ENCODE data around the gene PRR22. TPM values are rescaled to one million over a fixed set of nuclear protein-coding genes. Genes with fewer than 3 reads are reported as not detected.

The PRR22 gene
- total RNA-seq, 2 experiments from 2014 or later = 6.1 to 10.5 TPM

GRCh38 chr19:5825178-5825577, 40.6 kb upstream of the PRR22 start:
- DNase-seq (ENCODE audit: low spot score) = no peak
- Histone ChIP-seq H3K4me2 (ENCODE audit: low read length) (no peak overlapping the region), H4K20me1 (ENCODE audit: insufficient read depth, low read length) (no peaks in the 10 kb centered on the region), H3K4me1 (ENCODE audit: insufficient read depth, low read length, poor library complexity, severe bottlenecking) (peaks cover 47% of the 10 kb centered on the region), H3K27ac (ENCODE audit: low read depth, low read length, poor library complexity, severe bottlenecking) (no peak overlapping the region), H2AFZ (ENCODE audit: low read length) (no peak overlapping the region), H3K79me2 (ENCODE audit: insufficient read depth, low read depth, low read length) (no peaks in the 10 kb centered on the region), H3K9me3 (ENCODE audit: low read length) (no peaks in the 10 kb centered on the region), H3K4me3 (ENCODE audit: low read depth, low read length, poor library complexity, severe bottlenecking) (no peak overlapping the region), H3K36me3 (ENCODE audit: insufficient read depth, low read length) (no peaks in the 10 kb centered on the region), H3K9me2 (ENCODE audit: insufficient read depth, low read length) (no peaks in the 10 kb centered on the region)
- TF ChIP-seq CTCF (conservative IDR thresholded peaks at IDR 0.05; ENCODE audit: low read length) (no peak), EZH2phosphoT487 (IDR thresholded peaks at IDR 0.05; ENCODE audit: borderline replicate concordance, low read depth, low read length) (no peak)
- CTCF ChIA-PET (ENCODE audit: unreplicated experiment) = interaction anchor here (1.0 kb wide), 1 partner anchor 21 kb away, joined by 3 read pairs; no protein-coding TSS in a partner anchor
- intact Hi-C loops (cut with micrococcal nuclease; ENCODE audit: unreplicated experiment) = no loop called here
- no TSS peak for BruUV-seq (replicated peaks)
- POLR2A ChIA-PET = no interaction called here

GRCh38 chr19:5824751-5825150, 40.2 kb upstream of the PRR22 start:
- Histone ChIP-seq H3K4me1 (ENCODE audit: insufficient read depth, low read length, poor library complexity, severe bottlenecking) (peaks cover 44% of the 10 kb centered on the region), H4K20me1 (ENCODE audit: insufficient read depth, low read length) (no peaks in the 10 kb centered on the region), H3K36me3 (ENCODE audit: insufficient read depth, low read length) (no peaks in the 10 kb centered on the region), H3K9me2 (ENCODE audit: insufficient read depth, low read length) (no peaks in the 10 kb centered on the region), H3K4me2 (ENCODE audit: low read length) (no peak overlapping the region), H3K9me3 (ENCODE audit: low read length) (no peaks in the 10 kb centered on the region), H3K27ac (ENCODE audit: low read depth, low read length, poor library complexity, severe bottlenecking) (no peak overlapping the region), H2AFZ (ENCODE audit: low read length) (no peak overlapping the region), H3K79me2 (ENCODE audit: insufficient read depth, low read depth, low read length) (no peaks in the 10 kb centered on the region), H3K4me3 (ENCODE audit: low read depth, low read length, poor library complexity, severe bottlenecking) (no peak overlapping the region)
- ChIA-PET CTCF (ENCODE audit: unreplicated experiment) (interaction anchor here (1.0 kb wide), 1 partner anchor 20 kb away, joined by 3 read pairs; no protein-coding TSS in a partner anchor), POLR2A (no interaction called here)
- DNase-seq (ENCODE audit: low spot score) = no peak
- BruUV-seq (replicated peaks) = no TSS peak
- TF ChIP-seq CTCF (conservative IDR thresholded peaks at IDR 0.05; ENCODE audit: low read length) = no peak
- TF ChIP-seq EZH2phosphoT487 (IDR thresholded peaks at IDR 0.05; ENCODE audit: borderline replicate concordance, low read depth, low read length) = no peak
- intact Hi-C loops (cut with micrococcal nuclease; ENCODE audit: unreplicated experiment) = no loop called here

GRCh38 chr19:5823579-5824281, 39.2 kb upstream of the PRR22 start:
- H3K4me2 ChIP-seq (ENCODE audit: low read length) = no peak overlapping the region

More at GRCh38 chr19:5823579-5824281, 39.2 kb upstream of the PRR22 start:
- ChIA-PET CTCF (ENCODE audit: unreplicated experiment) (no interaction called here), POLR2A (no interaction called here)
- no peak overlapping the region for H3K4me3 ChIP-seq (ENCODE audit: low read depth, low read length, poor library complexity, severe bottlenecking)
- TF ChIP-seq EZH2phosphoT487 (IDR thresholded peaks at IDR 0.05; ENCODE audit: borderline replicate concordance, low read depth, low read length) (no peak), CTCF (conservative IDR thresholded peaks at IDR 0.05; ENCODE audit: low read length) (peak; percentile 51)
- H3K4me1 ChIP-seq (ENCODE audit: insufficient read depth, low read length, poor library complexity, severe bottlenecking) = peaks cover 34% of the 10 kb centered on the region
- no peaks in the 10 kb centered on the region for H3K9me2 ChIP-seq (ENCODE audit: insufficient read depth, low read length)
- intact Hi-C loops (cut with micrococcal nuclease; ENCODE audit: unreplicated experiment) = no loop called here
- BruUV-seq (replicated peaks) = no TSS peak
- H3K9me3 ChIP-seq (ENCODE audit: low read length) = no peaks in the 10 kb centered on the region
- H4K20me1 ChIP-seq (ENCODE audit: insufficient read depth, low read length) = no peaks in the 10 kb centered on the region
- no peaks in the 10 kb centered on the region for H3K79me2 ChIP-seq (ENCODE audit: insufficient read depth, low read depth, low read length)
- DNase-seq (ENCODE audit: low spot score) = no peak
- H3K36me3 ChIP-seq (ENCODE audit: insufficient read depth, low read length) = no peaks in the 10 kb centered on the region
- H2AFZ ChIP-seq (ENCODE audit: low read length) = no peak overlapping the region
- H3K27ac ChIP-seq (ENCODE audit: low read depth, low read length, poor library complexity, severe bottlenecking) = no peak overlapping the region
